Measurements from ENCODE around the gene ZWILCH.

DNA sequence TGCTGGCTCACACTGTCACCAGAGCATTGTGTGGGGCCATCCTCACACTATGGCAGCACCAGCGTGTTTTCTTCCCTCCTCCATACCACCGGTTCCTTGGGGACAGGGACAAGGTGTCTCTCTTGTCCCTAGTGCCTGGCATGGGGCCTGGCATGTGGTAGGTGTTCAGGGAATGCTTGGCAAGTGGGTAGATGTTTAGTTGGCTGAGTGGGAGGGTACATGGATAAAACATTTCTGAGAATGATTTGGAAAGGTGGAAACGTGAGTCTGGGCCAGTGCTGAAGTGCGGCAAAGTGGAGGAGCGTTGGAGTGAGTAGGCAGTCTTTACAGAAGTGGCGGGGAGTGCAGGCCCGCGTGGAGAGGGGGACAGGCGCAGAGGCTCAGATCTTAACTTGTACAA, 22.6 kb upstream of the ZWILCH start:
- TF ChIP-seq CTCF (IDR thresholded peaks at IDR 0.05): no peak
- no peak for TF ChIP-seq POLR2AphosphoS5 (IDR thresholded peaks at IDR 0.05)
- no peak for TF ChIP-seq EP300 (IDR thresholded peaks at IDR 0.05)
